T47D (cell line): Measurements from ENCODE around the gene GPC1.

Source experiments
- DNase-seq, 2 experiments: peaks; one replicate each; pipeline versions ENCODE4 v3.0.0 to v3.0.0-alpha.2; 2011 to 2012; ENCODE audit warnings: low read depth in 1 of 2, low spot score in 1 of 2
- JUND ChIP-seq: IDR thresholded peaks from 2 replicates; pipeline ENCODE4 v1.6.1; 2012; ENCODE audit warnings: low read depth
- in situ Hi-C: cut with HindIII; loops from 2 replicates; pipeline ENCODE4 v1.10.0; 2016; ENCODE audit warnings: low sequenced_read_pairs, low pct_unique_long_range_greater_than_20kb

The GPC1 gene

DNA sequence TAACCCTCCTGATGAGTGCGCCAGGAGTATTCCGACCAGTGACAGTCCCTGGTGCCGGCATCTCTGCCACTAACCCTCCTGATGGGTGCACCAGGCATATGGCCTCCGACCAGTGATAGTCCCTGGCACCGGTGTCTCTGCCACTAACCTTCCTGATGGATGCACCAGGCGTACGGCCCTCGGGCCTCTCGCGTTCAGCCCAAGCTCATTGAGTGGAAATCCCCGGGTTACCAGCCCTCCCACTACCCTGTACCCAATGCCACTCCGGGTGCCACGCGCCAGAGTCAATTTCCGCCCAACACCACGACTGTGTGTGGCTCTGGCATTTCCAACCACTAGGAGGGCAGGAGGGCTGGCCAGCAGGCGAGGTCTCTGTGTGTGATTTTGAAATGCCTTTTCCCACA lies 11.7 kb upstream of the GPC1 start:
- no peak for TF ChIP-seq JUND
- no peak for DNase-seq
- in situ Hi-C loops = no loop called here

DNA sequence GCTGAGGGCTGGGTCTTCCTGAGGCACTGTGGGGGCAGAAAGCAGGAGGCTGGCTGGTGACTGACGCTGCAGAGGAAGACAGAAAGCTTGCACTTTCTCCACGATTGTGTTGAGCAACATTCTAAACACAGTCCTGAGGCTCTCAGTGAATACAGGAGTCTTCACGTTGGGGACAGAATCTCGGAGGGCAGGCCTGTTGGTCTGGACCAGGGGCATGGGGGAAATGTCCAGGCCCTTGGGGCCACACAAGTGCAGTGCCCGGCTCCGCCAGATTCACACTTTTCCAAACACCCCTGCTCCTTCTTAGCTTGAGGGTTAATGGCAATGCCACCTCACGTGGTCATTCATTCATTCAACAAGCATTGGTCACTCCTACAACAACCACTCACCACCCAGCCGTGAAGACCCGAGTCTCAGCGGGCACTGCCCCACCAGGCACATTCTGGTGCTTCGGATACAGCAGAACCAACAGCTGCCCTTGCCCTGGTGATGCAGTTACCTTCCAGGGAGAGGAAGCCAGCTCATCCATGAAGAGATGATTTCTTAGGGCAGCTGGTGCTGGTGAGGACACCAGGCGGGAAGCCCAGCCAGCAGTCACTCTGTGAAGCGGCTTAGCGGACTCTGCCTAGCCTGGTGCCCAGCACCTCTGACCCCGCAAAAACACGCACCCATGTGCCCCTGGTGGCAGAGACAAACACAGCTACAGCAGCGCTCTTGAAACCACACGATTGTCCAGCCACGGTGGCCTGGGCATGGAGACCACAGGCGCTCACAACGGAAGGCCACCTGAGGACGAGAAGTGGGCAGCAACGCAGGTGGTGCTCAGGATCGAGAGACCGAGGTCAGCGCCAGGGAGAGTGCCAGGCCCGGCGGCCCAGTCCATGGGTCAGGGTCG lies 10.9 kb upstream of the GPC1 start:
- in situ Hi-C loops = no loop called here
- no peak for TF ChIP-seq JUND
- DNase-seq = no peak

DNA sequence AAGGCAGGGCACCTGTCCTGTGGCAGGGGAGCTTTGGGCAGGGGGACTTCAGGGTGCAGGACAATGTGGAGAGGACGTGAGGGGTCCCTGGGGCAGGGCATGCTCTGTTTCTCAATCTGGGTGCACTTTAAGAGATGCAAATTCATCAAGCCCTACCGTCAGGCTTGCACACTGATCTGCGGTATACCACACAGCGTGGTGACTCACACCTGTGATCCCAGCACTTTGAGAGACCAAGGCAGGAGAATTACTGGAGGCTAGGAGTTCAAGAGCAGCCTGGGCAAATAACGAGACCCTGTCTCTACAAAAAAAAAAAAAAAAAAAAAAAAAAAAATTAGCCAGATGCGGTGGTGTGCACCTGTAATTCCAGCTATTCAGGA lies 10.2 kb upstream of the GPC1 start:
- TF ChIP-seq JUND = no peak
- in situ Hi-C loops = no loop called here
- DNase-seq = no peak

DNA sequence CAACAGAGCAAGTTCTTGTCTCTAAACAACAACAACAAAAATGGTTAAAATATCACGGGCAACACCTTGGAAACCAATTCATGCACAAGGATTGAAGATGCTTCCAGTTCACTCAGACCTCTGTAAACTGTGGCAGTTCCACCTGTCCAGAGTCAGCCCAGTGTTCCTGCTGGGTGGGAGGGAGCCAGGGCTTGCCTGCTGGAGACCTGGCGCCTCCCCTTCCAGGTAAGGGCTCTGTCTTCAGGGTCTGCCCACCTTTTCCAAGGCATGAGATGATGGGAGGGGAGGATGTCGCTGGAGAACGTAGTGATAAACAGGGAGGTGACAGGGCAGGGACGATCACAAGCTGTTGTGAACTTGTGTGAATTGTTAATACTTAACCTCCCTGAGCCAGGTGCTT lies 9.8 kb upstream of the GPC1 start:
- DNase-seq = no peak
- in situ Hi-C loops = no loop called here
- no peak for TF ChIP-seq JUND

DNA sequence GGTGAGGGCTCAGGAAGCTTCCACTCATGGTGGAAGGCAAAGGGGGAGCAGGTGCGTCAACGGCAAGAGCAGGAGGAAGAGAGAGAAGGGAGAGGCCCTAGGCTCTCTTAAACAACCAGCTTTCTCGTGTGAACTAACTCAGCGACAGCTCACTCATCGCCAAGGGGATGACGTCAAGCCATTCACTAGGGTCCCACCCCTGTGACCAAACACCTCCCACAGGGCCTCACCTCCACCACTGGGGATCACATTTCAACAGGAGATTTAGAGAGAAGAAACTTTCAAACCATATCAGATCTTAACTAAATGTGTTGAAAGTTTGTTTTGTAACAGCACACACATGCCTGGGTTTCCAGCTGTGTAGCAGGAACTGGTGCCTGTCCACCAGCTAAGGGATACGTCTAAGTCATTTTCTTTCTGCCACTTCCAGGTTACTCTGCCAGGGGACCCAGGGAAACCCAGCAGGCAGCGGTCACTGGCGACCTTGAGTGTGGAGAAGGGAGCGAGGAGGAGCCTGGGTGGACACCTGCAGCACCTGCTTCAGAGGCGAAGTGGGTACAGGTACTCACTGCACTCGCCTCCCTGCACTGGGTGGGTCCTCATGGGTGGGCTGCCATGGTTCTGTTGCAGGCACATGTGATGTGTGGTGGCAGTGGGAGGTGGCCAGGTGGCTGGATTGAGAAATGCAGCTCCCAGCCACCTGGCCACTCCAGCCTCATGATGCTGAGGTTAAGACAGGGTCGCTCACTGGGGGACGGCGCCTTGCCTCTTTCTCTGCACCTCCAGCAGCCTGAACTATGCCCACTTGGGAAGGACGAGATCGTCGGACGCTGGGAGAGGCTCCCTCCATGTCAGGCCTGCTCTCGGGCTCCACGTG lies 8.4 kb upstream of the GPC1 start:
- DNase-seq = peak in 1 of 2 experiments; percentile 48
- TF ChIP-seq JUND = no peak
- in situ Hi-C loops = no loop called here

DNA sequence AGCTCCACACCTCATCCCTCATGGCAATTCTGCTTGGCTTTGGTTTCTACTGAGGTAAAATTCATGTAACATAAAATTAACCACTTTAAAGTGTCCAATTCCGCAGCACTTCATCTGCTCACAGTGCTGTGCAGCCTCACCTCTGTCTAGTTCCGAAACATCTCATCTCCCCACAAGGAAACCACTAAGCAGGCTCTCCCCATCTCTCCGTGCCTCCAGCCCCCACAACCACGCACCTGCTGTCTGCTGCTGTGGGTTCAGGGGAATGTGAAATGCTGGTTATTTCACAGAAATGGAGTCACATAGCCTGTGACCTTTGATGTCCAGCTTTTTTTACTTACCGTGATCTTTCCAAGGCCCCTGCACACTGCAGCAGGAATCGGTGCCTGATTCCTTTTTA lies 7.7 kb upstream of the GPC1 start:
- DNase-seq = no peak
- no peak for TF ChIP-seq JUND
- in situ Hi-C loops = no loop called here

DNA sequence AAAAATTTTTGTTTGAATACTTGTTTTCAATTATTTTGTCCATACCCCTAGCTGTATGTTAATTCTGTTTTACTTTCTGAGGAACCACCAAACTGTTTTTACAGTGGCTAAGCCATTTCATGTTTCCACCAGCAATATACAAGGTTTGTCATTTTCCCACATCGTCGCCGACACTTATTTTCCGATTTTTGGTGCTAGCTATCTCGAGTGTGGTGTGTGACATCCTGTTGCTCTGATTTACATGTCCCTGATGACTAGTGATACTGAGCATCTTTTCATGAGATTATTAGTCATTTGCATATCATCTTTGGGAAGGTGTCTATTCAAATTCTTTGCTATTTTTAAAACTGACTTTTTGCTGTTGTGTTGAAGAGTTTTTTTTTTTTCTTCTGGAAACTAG lies 7.2 kb upstream of the GPC1 start:
- in situ Hi-C loops = no loop called here
- no peak for DNase-seq
- TF ChIP-seq JUND = no peak

DNA sequence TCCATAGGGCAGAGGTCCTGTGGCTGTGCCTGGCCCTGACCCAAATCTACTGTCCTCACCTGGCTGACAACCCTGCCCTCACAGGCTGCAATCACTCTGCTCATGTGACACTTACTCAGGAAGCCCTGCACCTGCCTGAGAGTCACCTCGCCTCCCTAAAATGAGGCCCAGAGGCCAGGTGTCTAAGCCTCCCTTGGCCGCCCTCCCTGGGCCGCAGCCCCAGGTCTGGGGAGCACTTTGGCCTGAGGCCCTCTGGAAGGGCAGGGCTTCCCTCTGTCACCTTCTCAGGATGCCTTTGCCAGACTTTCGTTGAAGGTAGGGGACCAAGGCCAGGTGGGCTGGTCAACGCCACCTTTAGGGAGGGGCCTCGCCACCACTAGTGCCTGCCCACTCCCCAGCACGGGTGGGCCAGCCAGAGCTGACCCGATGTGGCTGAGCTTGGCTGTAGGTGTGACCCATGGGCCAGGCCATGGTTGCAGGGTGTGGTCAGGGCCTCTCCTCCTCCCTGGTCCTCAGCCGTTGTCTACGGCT lies 6.1 kb upstream of the GPC1 start:
- DNase-seq = no peak
- in situ Hi-C loops = no loop called here
- no peak for TF ChIP-seq JUND

DNA sequence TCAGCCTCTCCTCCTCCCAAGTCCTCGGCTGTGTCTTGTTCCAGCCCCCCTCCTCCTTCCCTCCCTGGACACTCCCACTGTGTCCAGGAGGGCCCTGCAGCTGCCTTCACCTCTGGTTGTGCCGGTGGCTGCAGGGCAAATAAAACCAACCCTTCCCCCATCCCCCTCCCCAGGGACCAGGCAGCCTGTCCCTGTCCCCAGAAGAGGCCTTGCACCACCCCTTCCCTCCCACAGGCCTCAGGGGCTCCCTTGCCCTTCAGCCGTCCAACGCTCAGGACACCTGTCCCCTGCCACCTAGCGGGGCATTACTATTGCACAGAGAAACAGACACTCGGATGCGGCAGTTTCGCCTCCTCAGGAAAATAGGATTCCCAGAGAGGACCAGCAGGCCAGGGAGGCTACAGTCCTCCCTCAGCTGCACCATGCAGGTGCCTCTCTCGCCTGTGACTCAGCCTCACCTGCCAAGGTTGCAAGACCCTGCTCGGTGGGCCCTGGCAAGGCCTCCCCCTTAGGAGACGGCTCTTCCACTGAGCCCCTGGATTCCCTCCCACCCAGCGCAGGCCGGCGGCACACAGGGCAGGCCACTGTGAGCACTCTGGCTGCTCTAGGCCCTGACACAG lies 5.5 kb upstream of the GPC1 start:
- in situ Hi-C loops = no loop called here
- no peak for TF ChIP-seq JUND
- no peak for DNase-seq

DNA sequence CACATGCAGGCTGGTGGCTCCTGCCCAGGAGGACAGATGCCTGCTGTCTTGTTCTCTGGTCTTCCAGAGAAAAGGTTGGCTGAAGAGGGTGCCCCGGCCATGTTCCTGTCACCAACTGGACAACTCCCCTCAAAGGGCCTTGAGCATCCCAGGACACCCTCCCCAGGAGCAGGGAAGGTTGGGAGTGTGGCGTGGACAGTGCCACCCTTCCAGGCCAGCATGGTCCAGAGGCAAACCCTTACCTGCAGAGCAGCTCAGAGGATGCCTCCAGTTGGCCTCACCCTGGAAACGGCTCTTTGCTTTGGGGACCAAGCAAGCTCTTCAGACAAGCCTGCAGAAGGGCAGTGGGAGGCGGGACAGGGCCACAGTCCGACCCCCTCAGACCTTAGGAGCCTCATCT lies 4.9 kb upstream of the GPC1 start:
- in situ Hi-C loops = no loop called here
- no peak for TF ChIP-seq JUND
- no peak for DNase-seq

DNA sequence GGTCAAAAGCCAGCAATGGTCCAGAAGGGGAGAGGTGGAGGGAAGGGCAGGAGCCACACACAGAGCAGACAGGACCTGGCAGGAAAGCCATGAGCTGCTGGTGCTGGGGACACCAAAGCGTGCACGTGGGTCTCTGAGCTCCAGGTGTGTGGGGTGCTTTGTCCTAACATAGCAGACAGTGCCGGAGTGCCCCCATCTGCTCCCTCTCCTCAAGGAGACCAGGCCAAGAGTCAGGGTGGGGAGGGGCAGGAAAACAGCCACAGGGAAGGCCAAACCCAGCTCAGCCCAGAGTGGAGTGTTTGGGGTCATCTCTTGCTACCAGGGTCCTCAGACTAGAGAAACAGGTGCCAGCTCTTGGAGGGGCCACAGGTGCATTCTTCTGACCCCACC lies 4.2 kb upstream of the GPC1 start:
- no peak for TF ChIP-seq JUND
- in situ Hi-C loops = no loop called here
- DNase-seq = no peak

DNA sequence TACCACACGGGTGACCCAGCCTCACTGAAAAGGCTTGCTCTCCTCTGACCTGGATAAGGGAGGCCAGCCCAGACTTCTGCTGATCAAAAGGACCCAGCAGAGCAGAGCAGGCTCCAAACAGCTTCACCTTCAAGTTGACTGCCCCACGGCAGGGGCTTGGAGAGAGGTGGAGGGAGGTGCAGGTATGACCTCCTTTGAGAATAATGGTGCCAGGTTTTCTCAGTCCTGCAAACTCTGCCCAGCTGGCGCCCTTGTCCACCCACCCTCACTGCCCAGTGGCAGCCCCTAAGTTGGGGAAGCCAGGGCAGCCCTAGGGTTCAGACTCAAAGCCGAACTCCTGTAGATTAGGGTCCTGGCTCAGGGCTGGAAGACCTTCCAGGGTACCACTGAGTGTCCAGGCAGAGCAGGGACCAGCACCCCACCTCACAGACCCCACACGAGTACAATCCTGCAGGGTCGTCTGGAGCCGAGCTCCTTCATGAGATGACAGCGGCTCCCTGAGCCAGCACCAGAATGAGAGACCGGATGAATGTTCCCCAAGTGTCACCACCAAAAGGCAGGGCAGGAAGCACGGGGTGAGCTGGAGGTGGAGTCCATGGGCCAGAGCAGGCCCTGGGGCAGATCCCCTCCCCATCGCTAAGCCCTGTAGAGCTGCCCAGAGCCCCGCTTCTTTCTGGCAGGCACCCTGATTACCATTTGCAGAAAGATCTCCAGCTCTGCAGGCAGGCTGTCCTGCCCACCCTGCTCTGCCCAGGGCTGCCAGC lies 3.6 kb upstream of the GPC1 start:
- no peak for TF ChIP-seq JUND
- DNase-seq = no peak
- in situ Hi-C loops = no loop called here
